HG03565 (cell line): Measurements from ENCODE around the gene ANAPC7.
"Not testable (repeated sequence)": the region's sequence is repeated elsewhere in the genome, so short reads cannot be mapped to it uniquely, and the experiment has no call there.

ENCODE experiments used
- ATAC-seq: cut with Tn5 transposase; IDR thresholded peaks from one replicate; pipeline ENCODE4 v1.9.1; 2021; ENCODE audit warnings: mild to moderate bottlenecking, moderate library complexity; ENCODE audit not compliant: unreplicated experiment

Gene ANAPC7

GRCh38 chr12:110403146-110403975, at the start of gene ANAPC7:
TSS of gene ANAPC7 (minus strand) at chr12:110403708. CDS start at chr12:110403627, 81 bp downstream.
- peak; percentile 64 for ATAC-seq

GRCh38 chr12:110451263-110451662, 47.8 kb upstream of the ANAPC7 start:
- ATAC-seq: no peak

- ATAC-seq: peak; percentile 89
Observed at GRCh38 chr12:110449799-110450497, 46.4 kb upstream of the ANAPC7 start, which contains the start of gene ARPC3. TSS of gene ARPC3 (minus strand) at chr12:110450337. CDS start at chr12:110450260, 77 bp downstream.

GRCh38 chr12:110444455-110444854, 40.9 kb upstream of the ANAPC7 start:
- no peak for ATAC-seq

- no peak for ATAC-seq
Observed at GRCh38 chr12:110436231-110436630, 32.7 kb upstream of the ANAPC7 start.

- ATAC-seq: no peak
Observed at GRCh38 chr12:110431957-110432587, 28.6 kb upstream of the ANAPC7 start.

- not testable (repeated sequence) for ATAC-seq
Observed at GRCh38 chr12:110429676-110430075, 26.2 kb upstream of the ANAPC7 start.

- ATAC-seq: no peak
Observed at GRCh38 chr12:110426406-110426805, 22.9 kb upstream of the ANAPC7 start.

- ATAC-seq: no peak
Observed at GRCh38 chr12:110424237-110424636, 20.7 kb upstream of the ANAPC7 start.

- ATAC-seq: no peak
Observed at GRCh38 chr12:110421701-110422100, 18.2 kb upstream of the ANAPC7 start.

- ATAC-seq: no peak
Observed at GRCh38 chr12:110421159-110421661, 17.7 kb upstream of the ANAPC7 start.

- not testable (repeated sequence) for ATAC-seq
Observed at GRCh38 chr12:110420644-110421043, 17.1 kb upstream of the ANAPC7 start.

- not testable (repeated sequence) for ATAC-seq
Observed at GRCh38 chr12:110417113-110417512, 13.6 kb upstream of the ANAPC7 start.

- not testable (repeated sequence) for ATAC-seq
Observed at GRCh38 chr12:110410086-110410485, 6.6 kb upstream of the ANAPC7 start.

GRCh38 chr12:110405126-110405662, 1.7 kb upstream of the ANAPC7 start:
- ATAC-seq: not testable (repeated sequence)

- peak; percentile 32 for ATAC-seq
Observed at GRCh38 chr12:110403976-110404682, 621 bp upstream of the ANAPC7 start.

GRCh38 chr12:110382683-110383082, 20.8 kb downstream of the ANAPC7 start:
- no peak for ATAC-seq

- ATAC-seq: no peak
Observed at GRCh38 chr12:110379631-110380030, 23.9 kb downstream of the ANAPC7 start.

GRCh38 chr12:110379197-110379596, 24.3 kb downstream of the ANAPC7 start:
- ATAC-seq: no peak

- not testable (repeated sequence) for ATAC-seq
Observed at GRCh38 chr12:110378131-110378790, 25.2 kb downstream of the ANAPC7 start.
